ENCODE measurements around the gene TSPY9.
"Not testable (repeated sequence)": the region's sequence is repeated elsewhere in the genome, so short reads cannot be mapped to it uniquely, and the experiment has no call there.

- TF ChIP-seq EGR1 (IDR thresholded peaks at IDR 0.05); RAD21 (IDR thresholded peaks at IDR 0.05; ENCODE audit: low read depth); CEBPB (IDR thresholded peaks at IDR 0.05); NFIC (IDR thresholded peaks at IDR 0.05); YY1 (IDR thresholded peaks at IDR 0.05; ENCODE audit: low read depth); TEAD4 (IDR thresholded peaks at IDR 0.05); MAX (IDR thresholded peaks at IDR 0.05); TCF12 (IDR thresholded peaks at IDR 0.05; ENCODE audit: low read depth): not testable (repeated sequence)
These were observed 20.4 kb upstream of the TSPY9 start, which contains the start of gene TSPY1 for GRCh38 chrY:9466655-9467054.
